Measurements from ENCODE around the gene CDRT4.

GRCh38 chr17:15414532-15415306 is 52.7 kb downstream of the CDRT4 start:
- TF ChIP-seq CTCF (IDR thresholded peaks at IDR 0.05), result no peak
- TF ChIP-seq ESRRA (IDR thresholded peaks at IDR 0.05; ENCODE audit: borderline replicate concordance, low read length), result no peak
- no peak for TF ChIP-seq POLR2A (IDR thresholded peaks at IDR 0.05; ENCODE audit: low read length)
- no peak for TF ChIP-seq RAD21 (conservative IDR thresholded peaks at IDR 0.05 in 1 of 2, IDR thresholded peaks at IDR 0.05 in 1 of 2)
- no peak for TF ChIP-seq RCOR1 (IDR thresholded peaks at IDR 0.05; ENCODE audit: low read depth, low read length)
- TF ChIP-seq HMGXB4 (CRISPR knock-in tag; IDR thresholded peaks at IDR 0.05; ENCODE audit: borderline replicate concordance), result no peak
- TF ChIP-seq ZNF302 (CRISPR knock-in tag; IDR thresholded peaks at IDR 0.05), result no peak
- no peak for TF ChIP-seq SMC3 (IDR thresholded peaks at IDR 0.05)
- TF ChIP-seq CHD4 (IDR thresholded peaks at IDR 0.05; ENCODE audit: borderline replicate concordance), result no peak
- TF ChIP-seq TFCP2L1 (CRISPR knock-in tag; IDR thresholded peaks at IDR 0.05), result no peak

Data from A549 (cell line).